ENCODE results near the gene BEX1.
"Not testable (repeated sequence)": the region's sequence is repeated elsewhere in the genome, so short reads cannot be mapped to it uniquely, and the experiment has no call there.

The BEX1 gene

DNA sequence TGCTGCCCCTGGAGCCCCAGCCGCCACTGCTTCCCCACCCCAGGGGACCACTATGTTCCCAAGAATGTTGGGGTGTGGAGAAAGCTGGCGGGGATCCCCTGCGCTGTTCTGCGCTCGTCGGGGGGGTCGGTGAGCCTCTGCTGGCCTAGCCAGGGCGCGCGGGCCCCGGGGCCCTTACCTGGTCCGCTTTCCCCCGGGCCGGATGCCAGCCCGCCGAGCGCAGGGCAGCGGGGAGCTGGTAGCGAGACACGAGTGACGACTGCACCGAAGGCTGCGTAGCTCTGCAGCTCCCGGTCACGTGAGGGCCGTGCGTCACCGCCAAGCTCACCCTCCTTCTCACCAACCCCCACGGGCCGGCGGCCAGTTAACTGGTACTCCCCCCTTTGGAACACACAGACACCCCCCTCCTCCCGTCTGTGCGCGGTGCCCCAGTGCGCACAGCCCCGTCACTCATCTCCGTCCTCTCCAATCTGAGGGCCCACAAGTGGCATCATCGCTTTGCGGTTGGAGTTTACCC is at the start of gene BEX1:
BEX1 (minus strand) TSS at position 254 of the 517 bp plus-strand sequence. CDS start 897 bp downstream, outside the sequence.
- peak; percentile 90 for DNase-seq (ENCODE audit: low spot score)

DNA sequence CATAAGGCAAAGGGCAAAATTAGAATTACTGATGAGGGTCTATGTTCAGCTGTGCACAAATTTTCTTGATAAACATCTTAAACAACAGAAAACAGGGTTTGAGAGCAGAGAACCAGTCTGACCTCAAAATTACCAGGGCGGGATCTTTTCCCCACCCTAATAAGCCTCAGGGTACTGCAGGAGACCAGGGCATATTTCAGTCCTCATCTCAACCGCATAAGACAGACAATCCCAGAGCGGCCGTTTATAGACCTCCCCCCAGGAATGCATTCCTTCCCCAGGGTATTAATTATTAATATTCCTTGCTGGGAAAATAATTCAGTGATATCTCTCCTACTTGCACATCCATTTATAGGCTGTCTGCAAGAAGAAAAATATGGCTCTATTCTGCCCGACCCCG is 45.5 kb upstream of the BEX1 start:
- DNase-seq (ENCODE audit: low spot score), result not testable (repeated sequence)

DNA sequence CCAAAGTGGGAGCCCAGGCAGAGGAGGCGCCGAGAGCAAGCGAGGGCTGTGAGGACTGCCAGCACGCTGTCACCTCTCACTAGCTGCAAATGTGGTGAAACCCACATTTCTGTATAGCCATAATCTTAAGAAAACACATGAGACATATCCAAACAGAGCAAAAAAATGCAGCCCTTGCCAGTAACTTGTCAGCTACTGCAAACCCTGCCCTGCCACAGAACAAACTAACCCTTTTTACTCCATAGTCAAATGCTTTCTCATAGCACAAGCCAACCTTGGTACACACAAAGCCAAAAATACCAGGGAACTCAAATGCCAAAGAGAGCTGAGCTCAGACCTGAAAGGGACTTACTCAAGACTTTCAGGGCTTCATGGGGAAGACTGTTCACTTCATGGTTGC is 43.9 kb upstream of the BEX1 start:
- DNase-seq (ENCODE audit: low spot score), result no peak

DNA sequence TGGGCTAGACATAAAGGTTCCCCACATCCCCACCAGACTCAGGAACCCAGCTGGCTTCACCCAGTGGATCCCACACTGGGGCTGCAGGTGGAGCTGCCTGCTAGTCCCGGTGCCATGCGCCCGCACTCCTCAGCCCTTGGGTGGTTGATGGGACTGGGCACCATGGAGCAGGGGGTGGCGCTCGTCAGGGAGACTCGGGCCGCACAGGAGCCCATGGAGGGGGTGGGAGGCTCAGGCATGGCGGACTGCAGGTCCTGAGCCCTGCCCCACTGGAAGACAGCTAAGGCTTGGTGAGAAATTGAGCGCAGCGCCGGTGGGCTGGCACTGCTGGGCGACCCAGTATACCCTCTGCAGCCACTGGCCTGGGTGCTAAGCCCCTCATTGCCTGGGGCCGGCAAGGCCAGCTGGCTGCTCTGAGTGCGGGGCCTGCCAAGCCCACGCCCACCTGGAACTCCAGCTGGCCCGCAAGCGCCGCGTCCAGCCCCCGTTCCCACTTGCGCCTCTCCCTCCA is 43.3 kb upstream of the BEX1 start:
- not testable (repeated sequence) for DNase-seq (ENCODE audit: low spot score)

DNA sequence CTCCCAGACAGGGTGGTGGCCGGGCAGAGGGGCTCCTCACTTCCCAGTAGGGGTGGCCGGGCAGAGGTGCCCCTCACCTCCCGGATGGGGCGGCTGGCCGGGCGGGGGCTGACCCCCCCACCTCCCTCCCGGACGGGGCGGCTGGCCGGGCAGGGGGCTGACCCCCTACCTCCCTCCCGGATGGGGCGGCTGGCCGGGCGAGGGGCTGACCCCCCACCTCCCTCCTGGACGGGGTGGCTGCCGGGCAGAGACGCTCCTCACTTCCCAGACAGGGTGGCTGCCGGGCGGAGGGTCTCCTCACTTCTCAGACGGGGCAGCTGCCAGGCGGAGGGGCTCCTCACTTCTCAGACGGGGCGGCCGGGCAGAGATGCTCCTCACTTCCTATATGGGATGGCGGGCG is 40.4 kb upstream of the BEX1 start:
- DNase-seq (ENCODE audit: low spot score), result not testable (repeated sequence)

DNA sequence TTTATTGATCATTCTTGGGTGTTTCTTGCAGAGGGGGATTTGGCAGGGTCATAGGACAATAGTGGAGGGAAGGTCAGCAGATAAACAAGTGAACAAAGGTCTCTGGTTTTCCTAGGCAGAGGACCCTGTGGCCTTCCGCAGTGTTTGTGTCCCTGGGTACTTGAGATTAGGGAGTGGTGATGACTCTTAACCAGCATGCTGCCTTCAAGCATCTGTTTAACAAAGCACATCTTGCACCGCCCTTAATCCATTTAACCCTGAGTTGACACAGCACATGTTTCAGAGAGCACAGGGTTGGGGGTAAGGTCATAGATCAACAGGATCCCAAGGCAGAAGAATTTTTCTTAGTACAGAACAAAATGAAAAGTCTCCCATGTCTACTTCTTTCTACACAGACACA is 39.9 kb upstream of the BEX1 start:
- not testable (repeated sequence) for DNase-seq (ENCODE audit: low spot score)

DNA sequence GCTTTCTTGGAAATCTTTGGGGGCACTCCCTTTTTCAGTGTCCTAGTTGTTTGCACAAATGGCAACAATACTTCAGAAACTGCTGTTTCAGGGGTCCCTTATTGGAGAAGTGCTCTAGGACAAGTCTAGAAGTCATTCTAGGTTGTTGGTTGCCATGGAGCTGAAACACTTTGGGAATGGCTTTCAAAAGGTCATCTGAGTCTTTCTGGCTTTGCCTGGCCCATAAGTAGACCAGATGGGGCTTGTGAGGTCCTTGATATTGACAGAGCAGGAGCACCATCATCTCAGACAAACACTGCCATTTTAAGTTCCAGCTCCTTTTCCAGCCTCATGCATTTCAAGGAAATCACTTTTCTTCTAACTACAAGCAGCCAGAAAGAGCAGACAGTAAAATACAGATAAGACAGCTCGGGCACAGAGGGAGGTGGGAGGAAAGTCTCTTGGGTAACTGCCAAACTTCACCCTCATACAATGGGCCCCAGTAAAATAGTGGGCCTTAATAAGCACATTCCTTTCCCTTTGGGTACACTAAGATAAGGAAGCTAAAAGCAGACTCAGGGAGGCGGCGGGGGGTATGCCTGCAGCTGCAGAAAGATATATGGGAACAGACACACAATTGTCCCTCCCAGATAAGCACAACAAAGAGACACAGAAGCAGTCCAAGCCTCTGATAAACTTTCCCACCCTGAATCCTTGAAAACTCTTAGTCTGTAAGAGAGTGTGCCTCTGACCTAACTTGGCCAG is 37.5 kb upstream of the BEX1 start:
- no peak for DNase-seq (ENCODE audit: low spot score)

DNA sequence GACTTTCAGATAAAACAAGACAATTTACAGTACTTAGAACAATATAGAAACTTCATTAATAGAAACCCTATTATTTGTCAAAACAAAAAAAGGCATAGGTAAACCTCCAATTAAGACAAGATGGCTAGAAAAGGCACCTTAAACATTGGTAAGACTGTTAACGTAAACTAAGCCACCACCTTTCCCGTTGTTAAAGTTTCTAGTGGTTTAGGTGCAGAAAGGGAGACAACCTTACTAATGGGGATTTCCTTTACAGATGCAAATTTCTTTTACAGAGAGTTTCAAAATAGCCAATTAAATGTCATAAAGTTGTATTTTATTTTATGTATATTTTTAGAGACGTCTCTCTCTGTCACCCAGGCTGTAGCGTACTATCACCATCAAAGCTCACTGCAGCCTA is 36.5 kb upstream of the BEX1 start:
- DNase-seq (ENCODE audit: low spot score), result no peak

DNA sequence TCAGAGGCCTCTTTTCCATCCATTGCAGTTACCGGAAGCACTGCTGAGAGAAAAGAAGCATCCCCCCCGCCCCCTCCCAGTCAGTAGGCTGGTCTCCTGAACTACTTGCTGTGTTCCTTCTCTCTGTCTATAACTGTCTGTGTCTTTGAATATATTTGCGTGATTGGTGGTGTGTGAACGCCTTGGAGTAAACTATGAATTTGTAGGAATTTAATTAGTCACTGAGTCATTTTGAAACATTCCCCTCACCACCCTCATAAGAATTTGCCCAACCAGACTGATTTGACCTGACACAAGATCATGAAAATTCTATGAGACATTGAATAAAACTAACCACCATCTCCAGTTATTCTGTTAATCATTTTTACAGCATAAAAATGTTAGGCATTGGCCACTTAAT is 35.7 kb upstream of the BEX1 start:
- DNase-seq (ENCODE audit: low spot score), result no peak

DNA sequence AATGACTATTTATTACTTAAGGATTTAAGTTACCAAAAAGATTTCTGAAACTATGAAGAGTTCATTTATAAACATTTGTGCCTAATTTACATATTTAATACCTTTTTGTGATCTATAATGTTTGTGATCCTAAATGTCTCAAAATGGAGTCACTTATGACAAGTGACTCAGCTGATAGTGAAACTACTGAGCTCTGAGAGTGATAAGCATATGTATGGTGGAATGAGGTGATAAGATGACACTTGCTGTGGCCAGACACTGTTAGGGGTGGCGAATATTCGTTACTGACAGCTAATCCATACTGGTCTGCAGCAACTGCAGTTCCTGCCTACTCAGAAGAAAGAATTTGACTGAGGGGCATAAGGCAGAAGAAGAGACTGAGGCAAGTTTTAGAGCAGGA is 34.5 kb upstream of the BEX1 start:
- no peak for DNase-seq (ENCODE audit: low spot score)

DNA sequence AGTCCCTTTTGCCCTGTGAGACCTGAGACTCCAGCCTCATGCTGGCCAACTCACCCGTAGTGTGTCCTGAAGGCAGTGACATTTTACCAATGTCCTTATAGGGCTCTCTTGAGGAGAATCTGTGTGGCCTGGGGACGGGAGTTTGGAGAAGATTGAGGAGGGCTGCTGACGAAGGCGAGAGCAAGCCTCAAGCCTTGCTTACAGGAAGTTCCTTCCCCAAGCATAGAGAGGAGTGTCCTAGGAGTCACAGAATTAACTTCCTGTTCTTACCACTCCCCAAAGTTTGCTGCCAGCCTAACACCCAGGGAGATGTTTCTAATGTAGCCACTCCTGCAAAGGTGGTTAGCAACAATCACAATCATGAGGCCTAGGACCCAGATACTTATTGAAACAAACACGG is 29.0 kb upstream of the BEX1 start, which contains the start of gene NXF3:
NXF3 (minus strand) TSS at position 202 of the 400 bp plus-strand sequence; CDS start at position 82, 120 bp downstream.
- DNase-seq (ENCODE audit: low spot score), result no peak

DNA sequence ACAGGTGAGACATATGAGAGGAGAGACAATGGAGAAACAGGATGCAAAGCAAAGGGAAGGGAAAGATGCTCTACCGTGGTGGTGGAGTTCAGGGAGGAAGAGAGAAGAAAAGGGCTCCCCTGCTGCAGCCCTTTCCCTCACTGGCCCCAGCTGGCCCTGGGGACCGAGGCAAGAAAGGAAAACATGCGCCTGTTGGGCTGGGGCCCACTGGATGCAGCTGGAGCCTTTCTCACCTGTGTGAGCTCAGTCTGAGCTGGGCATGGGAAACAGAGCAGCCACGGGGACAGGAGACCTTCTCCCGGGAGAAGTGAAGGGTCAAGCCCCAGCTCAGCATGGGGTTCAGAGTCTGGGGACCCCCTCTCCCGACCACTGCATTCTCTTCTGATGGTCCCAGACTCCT is 17.1 kb upstream of the BEX1 start:
- DNase-seq (ENCODE audit: low spot score), result no peak

DNA sequence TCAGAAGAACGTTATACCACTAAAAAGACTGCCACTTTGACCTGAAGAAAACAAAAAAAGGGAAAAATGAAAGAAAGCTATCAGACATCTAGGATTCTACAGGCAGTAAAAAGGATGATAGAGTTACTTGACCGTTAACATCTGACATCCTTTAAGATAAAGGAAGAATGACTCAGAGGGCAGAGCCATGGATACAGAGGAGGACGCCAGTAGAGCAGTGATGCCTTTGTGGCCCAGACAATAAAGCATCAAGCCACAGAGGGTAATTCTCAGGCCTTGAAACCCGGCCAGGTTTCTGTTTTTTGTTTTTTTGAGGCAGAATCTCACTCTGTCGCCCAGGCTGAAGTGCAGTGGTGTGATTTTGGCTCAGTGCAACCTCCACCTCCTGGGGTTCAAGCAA is 9.5 kb upstream of the BEX1 start:
- no peak for DNase-seq (ENCODE audit: low spot score)

DNA sequence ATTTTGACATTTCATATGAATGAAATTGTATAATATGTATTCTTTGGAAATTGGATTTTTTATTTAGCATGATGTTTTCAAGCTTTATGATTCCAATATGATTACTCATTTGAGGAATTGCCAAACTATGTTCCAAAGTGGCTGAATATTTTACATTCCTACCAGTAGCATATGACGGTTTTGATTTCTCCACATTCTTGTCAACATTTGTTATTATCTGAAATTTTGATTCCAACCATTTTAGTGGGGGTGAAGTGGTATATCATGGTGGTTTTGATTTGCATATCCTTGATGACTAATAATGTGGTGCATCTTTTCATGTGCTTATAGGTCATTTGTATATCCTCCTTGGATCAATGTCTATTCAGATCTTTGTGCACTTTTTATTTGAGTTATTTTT is 2.6 kb upstream of the BEX1 start:
- no peak for DNase-seq (ENCODE audit: low spot score)

DNA sequence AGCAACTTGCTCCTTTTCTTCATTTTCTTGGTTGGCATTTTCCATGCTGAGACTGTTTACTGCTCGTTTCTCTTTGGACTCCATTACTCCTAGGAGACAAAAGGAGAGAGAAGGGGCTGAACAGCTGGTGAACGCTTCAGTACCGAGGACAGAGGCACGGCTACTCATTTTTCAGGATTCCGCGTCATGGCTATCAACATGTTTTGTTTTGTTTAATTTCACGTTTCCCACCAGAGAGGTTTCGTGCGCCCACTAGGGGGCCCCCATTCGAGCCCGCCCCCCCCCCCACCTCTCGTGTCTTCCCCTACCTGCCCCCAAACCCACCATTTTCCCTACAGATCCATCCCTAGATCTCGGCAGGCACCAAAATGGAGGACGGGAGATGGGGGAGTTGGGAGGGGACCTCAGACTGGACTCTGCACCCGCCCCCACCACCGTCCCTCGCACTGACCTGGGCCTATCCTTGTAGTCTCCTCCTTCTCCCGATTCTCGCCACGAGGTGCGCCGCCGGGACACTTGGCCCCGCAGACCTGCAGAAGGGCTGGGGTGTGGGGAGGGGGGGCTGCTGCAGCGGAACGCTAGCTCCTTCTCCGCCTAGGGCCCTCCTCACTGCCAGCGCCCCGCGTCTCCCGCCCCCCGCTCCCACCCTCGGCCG is 653 bp downstream of the BEX1 start:
- DNase-seq (ENCODE audit: low spot score), result peak; percentile 6

DNA sequence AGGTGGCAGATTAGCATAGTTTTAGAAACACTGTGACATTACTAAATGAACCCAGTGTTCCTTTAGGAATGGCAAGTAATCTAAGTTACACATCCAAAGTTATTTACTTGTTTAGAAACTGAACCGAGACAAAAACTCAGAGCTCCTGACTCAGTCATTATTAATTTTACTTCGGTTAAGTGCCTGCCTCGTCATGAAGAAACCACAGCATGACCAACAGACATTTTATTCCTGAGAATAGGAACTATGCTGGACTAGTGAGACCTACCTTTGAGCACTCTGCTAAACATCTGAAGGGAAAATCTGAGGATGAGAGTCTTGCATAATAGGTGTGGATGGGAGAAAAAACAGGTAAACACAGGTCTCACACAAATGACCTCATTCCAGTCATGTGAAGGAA is 2.5 kb downstream of the BEX1 start:
- DNase-seq (ENCODE audit: low spot score), result no peak

DNA sequence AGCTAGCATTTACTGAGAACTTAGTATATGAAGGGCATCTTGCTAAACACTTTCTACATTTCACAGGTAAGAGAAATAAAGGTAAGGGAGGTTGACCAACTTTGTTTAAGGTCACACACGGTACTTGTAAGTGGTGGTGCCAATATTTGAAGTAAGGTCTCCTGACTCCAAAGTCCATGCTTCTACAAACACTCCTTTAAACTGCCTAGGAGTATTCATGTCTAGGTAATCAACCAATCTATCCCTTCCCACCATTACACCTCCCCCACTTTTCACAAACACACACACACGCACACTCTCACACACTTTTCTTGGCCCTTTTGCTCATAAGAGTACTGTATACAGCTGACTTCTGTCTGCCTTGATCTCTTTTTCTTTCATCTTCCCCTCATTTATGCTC is 7.1 kb downstream of the BEX1 start:
- DNase-seq (ENCODE audit: low spot score), result no peak

DNA sequence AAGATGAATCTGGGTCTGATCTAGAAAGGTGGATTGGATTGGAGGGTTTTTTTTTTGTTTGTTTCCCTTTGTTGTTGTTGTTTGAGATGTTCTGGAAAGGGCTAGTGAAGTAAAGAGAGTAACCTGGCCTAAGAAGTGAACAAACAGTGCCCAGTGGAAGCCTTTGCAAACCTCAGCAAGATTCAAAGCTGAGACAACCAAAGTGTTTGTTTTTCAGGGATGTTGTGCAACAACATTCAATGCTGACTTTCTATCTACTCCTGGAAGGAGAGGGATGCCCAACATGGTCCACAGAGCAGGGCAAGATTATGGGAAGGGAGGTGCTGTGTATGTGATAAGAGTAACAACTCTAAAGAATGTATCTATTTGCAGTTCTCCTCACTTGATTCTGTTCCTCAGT is 11.3 kb downstream of the BEX1 start:
- no peak for DNase-seq (ENCODE audit: low spot score)

DNA sequence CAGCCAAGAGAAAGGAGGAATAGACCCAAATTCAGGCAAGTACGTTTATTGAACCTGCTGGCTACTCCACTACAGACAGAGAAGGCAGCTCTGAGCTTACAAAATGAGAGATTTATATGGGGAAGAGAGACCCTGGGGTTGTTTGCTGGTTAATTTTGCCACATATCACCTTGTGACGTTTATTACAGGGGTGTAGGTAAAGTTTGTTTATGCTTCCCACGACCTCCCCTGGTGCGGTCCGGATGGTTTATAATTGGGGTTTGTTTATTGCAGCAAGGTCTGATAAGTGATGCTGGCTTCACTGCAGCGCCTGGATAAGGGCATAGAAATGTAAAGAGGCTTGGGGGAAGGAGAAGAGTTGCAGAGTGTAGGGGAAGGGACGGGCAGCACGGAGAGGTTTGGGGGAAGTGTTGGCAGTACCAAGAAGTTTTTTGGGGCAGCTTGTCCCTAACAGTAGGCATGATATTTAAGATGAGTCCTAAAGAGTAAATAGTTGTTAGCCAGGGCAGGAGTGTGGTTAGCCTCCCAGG is 12.6 kb downstream of the BEX1 start:
- DNase-seq (ENCODE audit: low spot score), result no peak

DNA sequence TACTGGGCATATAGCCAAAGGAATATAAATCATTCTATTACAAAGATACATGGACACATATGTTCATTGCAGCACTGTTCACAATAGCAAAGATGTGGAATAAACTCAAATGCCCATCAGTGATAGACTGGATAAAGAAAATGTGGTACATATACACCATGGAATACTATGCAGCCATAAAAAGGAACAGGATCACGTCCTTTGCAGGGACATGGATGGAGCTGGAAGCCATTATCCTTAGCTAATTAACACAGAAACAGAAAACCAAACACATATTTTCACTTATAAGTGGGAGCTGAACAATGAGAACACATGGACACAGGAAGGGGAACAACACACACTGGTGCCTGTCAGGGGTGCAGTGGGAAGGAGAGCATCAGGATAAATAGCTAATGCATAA is 30.6 kb downstream of the BEX1 start:
- DNase-seq (ENCODE audit: low spot score), result not testable (repeated sequence)

DNA sequence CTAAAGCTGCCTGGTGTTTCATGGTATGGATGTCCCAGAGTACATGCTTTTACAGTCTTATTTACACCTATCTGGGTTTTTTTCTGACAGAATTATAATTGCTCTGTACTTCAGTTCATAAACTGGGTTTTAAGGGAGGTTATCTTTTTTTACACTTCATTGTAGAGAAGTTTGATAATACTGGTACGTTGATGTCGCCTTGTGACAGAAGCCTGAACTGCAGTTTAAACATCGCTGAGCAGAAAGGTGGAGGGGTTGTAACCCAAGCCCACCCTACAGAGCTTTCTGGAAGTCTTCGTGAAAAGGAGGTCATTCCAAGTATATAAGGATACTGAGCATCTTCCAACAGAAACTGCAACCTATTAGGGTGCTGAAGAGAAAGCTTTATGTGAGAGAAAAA is 46.4 kb downstream of the BEX1 start:
- DNase-seq (ENCODE audit: low spot score), result no peak

DNA sequence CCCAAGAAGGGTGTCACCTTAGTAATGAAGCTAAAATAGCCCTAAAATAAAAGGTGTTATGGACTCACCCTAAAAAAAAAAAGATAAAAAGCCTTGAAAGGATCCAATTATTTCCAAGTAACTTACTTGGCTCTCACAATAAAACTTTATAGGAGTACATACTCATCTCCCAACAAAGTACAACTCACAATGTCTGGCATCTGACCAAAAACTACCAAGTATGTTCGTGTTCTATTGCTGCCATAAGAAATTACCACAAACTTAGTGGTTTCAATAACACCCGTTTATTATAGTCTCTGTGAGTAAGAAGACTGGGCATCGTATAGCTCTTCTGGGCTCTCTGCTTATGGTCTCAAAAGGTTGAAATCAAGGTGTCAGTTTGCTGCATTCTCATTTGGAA is 51.0 kb downstream of the BEX1 start:
- DNase-seq (ENCODE audit: low spot score), result no peak

Data from Ammon's horn (tissue), 1 donor.